Spleen (tissue), 7 donors: ENCODE results near the gene PCBP3.

Experiments used
- POLR2A ChIP-seq, 3 donors: fragments of 450-650 bp; IDR thresholded peaks; one replicate each; pipeline ENCODE4 v1.5.1; 2017; ENCODE audit warnings: antibody characterized with exemption in 3 of 3, mild to moderate bottlenecking in 1 of 3
- POLR2AphosphoS5 ChIP-seq, 3 donors: sonication (generic); formaldehyde crosslinking; IDR thresholded peaks; one replicate each; pipeline ENCODE4 v1.5.1; 2017; ENCODE audit warnings: antibody characterized with exemption in 3 of 3
- TF ChIP-seq, protein P1 (sequence below), 11 experiments: fragments of 200-600 bp in 7 of 11; fragments of 450-650 bp in 4 of 11; sonication (generic) in 4 of 11; IDR thresholded peaks in 8 of 11; conservative IDR thresholded peaks in 3 of 11; 1 replicate in 7 of 11; 2 replicates in 4 of 11; pipeline versions ENCODE4 v1.4.0 to v1.8.0; 2016 to 2021; ENCODE audit warnings: antibody characterized with exemption in 11 of 11, inconsistent platforms in 4 of 11, mild to moderate bottlenecking in 1 of 11
- donor health status: DM: no; HTN: no; CAD: no; lungs with moderate emphysema.
- donor health status: DM: no; HTN: no; CAD: no.
- donor health status: DM: no; HTN: no; CAD: no.

DNA sequence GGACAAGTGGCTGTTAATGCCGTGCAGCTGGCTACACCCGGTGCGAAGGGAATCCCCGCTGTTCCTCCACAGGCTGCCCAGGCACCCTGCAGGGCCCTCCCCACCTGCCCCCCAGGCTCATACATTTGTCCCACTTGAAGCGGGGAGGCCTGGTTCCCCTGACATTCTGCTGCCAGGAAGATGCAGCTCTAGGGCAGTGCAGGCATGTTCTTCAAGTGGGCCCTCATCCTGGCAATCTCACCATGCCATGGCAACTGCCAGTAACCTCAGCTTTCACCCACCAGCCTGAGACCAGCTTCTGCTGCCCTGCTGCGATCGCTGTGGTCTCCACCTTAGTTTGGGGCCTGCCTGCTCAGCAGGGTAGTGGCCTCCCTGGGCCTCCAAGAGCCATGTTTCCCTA is 186.1 kb downstream of the PCBP3 start:
- TF ChIP-seq, protein P1, sequence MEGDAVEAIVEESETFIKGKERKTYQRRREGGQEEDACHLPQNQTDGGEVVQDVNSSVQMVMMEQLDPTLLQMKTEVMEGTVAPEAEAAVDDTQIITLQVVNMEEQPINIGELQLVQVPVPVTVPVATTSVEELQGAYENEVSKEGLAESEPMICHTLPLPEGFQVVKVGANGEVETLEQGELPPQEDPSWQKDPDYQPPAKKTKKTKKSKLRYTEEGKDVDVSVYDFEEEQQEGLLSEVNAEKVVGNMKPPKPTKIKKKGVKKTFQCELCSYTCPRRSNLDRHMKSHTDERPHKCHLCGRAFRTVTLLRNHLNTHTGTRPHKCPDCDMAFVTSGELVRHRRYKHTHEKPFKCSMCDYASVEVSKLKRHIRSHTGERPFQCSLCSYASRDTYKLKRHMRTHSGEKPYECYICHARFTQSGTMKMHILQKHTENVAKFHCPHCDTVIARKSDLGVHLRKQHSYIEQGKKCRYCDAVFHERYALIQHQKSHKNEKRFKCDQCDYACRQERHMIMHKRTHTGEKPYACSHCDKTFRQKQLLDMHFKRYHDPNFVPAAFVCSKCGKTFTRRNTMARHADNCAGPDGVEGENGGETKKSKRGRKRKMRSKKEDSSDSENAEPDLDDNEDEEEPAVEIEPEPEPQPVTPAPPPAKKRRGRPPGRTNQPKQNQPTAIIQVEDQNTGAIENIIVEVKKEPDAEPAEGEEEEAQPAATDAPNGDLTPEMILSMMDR (IDR thresholded peaks at IDR 0.05 in 8 of 11, conservative IDR thresholded peaks at IDR 0.05 in 3 of 11): no peak
- TF ChIP-seq POLR2A (IDR thresholded peaks at IDR 0.05): no peak
- TF ChIP-seq POLR2AphosphoS5 (IDR thresholded peaks at IDR 0.05): no peak
